Suppressor macrophage (primary cell): ENCODE results near the gene CABP1.
"Not testable (repeated sequence)": the region's sequence is repeated elsewhere in the genome, so short reads cannot be mapped to it uniquely, and the experiment has no call there.

Experiments
- DNase-seq, 4 experiments: peaks; one replicate each; pipeline ENCODE4 v3.0.0-alpha.2; 2020 to 2022

Gene CABP1

GRCh38 chr12:120668091-120668867, 27.9 kb downstream of the CABP1 start:
- DNase-seq, result no peak

- DNase-seq, result no peak
These were observed 28.7 kb downstream of the CABP1 start for GRCh38 chr12:120668868-120669840.

- DNase-seq, result not testable (repeated sequence)
These were observed 29.8 kb downstream of the CABP1 start for GRCh38 chr12:120670237-120670636.

GRCh38 chr12:120670667-120671066, 30.2 kb downstream of the CABP1 start:
- no peak for DNase-seq

- peak; percentile 38 to 72 (median 48) for DNase-seq
These were observed 33.7 kb downstream of the CABP1 start for GRCh38 chr12:120674097-120674636.

- peak; percentile 36 to 47 (median 41) for DNase-seq
These were observed 37.5 kb downstream of the CABP1 start for GRCh38 chr12:120677765-120678473.

GRCh38 chr12:120678572-120678971, 38.1 kb downstream of the CABP1 start:
- DNase-seq, result no peak

- DNase-seq, result peak; percentile 50 to 69 (median 60)
These were observed 39.8 kb downstream of the CABP1 start for GRCh38 chr12:120680165-120680738.

- DNase-seq, result peak; percentile 71 to 92 (median 80)
These were observed 44.1 kb downstream of the CABP1 start for GRCh38 chr12:120684523-120684932.

GRCh38 chr12:120685522-120685921, 45.1 kb downstream of the CABP1 start:
- no peak for DNase-seq

GRCh38 chr12:120686151-120686689, 45.8 kb downstream of the CABP1 start:
- peak; percentile 99 to 100 (median 100) for DNase-seq

- DNase-seq, result peak; percentile 99
These were observed 46.5 kb downstream of the CABP1 start, which contains the start of gene MLEC for GRCh38 chr12:120686690-120687577. TSS of gene MLEC (plus strand) at chr12:120687149. CDS start at chr12:120687297, 148 bp downstream.

- DNase-seq, result peak; percentile 49 to 63 (median 54)
These were observed 47.3 kb downstream of the CABP1 start for GRCh38 chr12:120687578-120688289.

- DNase-seq, result peak; percentile 52 to 67 (median 64)
These were observed 48.2 kb downstream of the CABP1 start for GRCh38 chr12:120688527-120689071.

- DNase-seq, result no peak
These were observed 49.1 kb downstream of the CABP1 start for GRCh38 chr12:120689397-120690082.

- no peak for DNase-seq
These were observed 49.6 kb downstream of the CABP1 start for GRCh38 chr12:120690083-120690450.

GRCh38 chr12:120690978-120691377, 50.6 kb downstream of the CABP1 start:
- no peak for DNase-seq

GRCh38 chr12:120692524-120693033, 52.2 kb downstream of the CABP1 start:
- no peak for DNase-seq

- no peak for DNase-seq
These were observed 53.4 kb downstream of the CABP1 start for GRCh38 chr12:120693848-120694247.
